Sigmoid colon (tissue), 7 donors: ENCODE results near the gene PELI2. TPM values are rescaled to one million over a fixed set of nuclear protein-coding genes. Genes with fewer than 3 reads are reported as not detected.

Experiments used
- DNase-seq: peaks from one replicate; pipeline ENCODE4 v3.0.0-alpha.2; 2019
- H3K27ac ChIP-seq, 4 donors: fragments of 200-600 bp; sonication (generic); one replicate each; pipeline ENCODE4 v1.5.1; 2016 to 2019; ENCODE audit warnings: mild to moderate bottlenecking in 1 of 4
- H3K27me3 ChIP-seq, 3 donors: fragments of 200-600 bp; sonication (generic); one replicate each; pipeline ENCODE4 v1.5.1; 2019; ENCODE audit warnings: mild to moderate bottlenecking in 1 of 3
- H3K36me3 ChIP-seq, 4 donors: fragments of 200-600 bp; sonication (generic); one replicate each; pipeline ENCODE4 v1.5.1; 2016 to 2019
- H3K4me1 ChIP-seq, 4 donors: fragments of 200-600 bp; sonication (generic); one replicate each; pipeline ENCODE4 v1.5.1; 2017 to 2019
- H3K4me3 ChIP-seq, 4 donors: fragments of 200-600 bp; sonication (generic); one replicate each; pipeline ENCODE4 v1.5.1; 2017 to 2019; ENCODE audit warnings: mild to moderate bottlenecking in 2 of 4, moderate library complexity in 1 of 4
- H3K9me3 ChIP-seq, 4 donors: fragments of 200-600 bp in 3 of 4; sonication (generic) in 3 of 4; one replicate each; pipeline versions ENCODE4 v1.5.1 to v1.6.1; 2013 to 2019
- EP300 ChIP-seq, 4 donors: sonication (generic); formaldehyde crosslinking; IDR thresholded peaks; one replicate each; pipeline ENCODE4 v1.6.1; 2017; ENCODE audit warnings: antibody characterized with exemption in 4 of 4
- POLR2A ChIP-seq, 2 donors: fragments of 450-650 bp; IDR thresholded peaks; one replicate each; pipeline ENCODE4 v1.6.1; 2016; ENCODE audit warnings: antibody characterized with exemption in 2 of 2, mild to moderate bottlenecking in 2 of 2, moderate library complexity in 2 of 2
- POLR2AphosphoS5 ChIP-seq, 4 donors: sonication (generic); formaldehyde crosslinking; IDR thresholded peaks; one replicate each; pipeline ENCODE4 v1.6.1; 2017; ENCODE audit warnings: antibody characterized with exemption in 4 of 4
- WGBS, 2 donors: extraction: QIAGEN DNeasy Blood & Tissue Kit; methylation state at CpG; one replicate each; pipeline ENCODE4 v1.1.7; 2013; 5-methylcytosine and 5-hydroxymethylcytosine counted together
- intact Hi-C: fragments of 100-400 bp; cut with DNase I; formaldehyde crosslinking; loops from one replicate; pipeline ENCODE4 v1.15.1; 2023
- polyA plus RNA-seq, 3 donors: library from polyadenylated mRNA; stranded (reverse); fragments of 200-250 nt; gene quantifications; one replicate each; pipeline ENCODE4 v1.2.3, GENCODE V29; 2013
- total RNA-seq, 4 donors: library from RNA; depleted of rRNA; stranded (reverse); fragments of >200 nt; gene quantifications; one replicate each; pipeline ENCODE4 v1.1.0, GENCODE V29; 2016
- TF ChIP-seq, protein P1 (sequence below), 4 experiments: fragments of 450-650 bp in 3 of 4; fragments of 200-600 bp in 1 of 4; IDR thresholded peaks; one replicate each; pipeline ENCODE4 v1.5.1; 2016 to 2019; ENCODE audit warnings: antibody characterized with exemption in 4 of 4, mild to moderate bottlenecking in 3 of 4, moderate library complexity in 2 of 4
- donor health status: healthy with polysubstance abuse.
- donor health status: Bipolar disorder and iron deficiency.
- donor health status: healthy.

Gene PELI2
- total and polyA plus RNA-seq, 7 donors, result 4.5 to 34.3 (median 26.3) TPM

DNA sequence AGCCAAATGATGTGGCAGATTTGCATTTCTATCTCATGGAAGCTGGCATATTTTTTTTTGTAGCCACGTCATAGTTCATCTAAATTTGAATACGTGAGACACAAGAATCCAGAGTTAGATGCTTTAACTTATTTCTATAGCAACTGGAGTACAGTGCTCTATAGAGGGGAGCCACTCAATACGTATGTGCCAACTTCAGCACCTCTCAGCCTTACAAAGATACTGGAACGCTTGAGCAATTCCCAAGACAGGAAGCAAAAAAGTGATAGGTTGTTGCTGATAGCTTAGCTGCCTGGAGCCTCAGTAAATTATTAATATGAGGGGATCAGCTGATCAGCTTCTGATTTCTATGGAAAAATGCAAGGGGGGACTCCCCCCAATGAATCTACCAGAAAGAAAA is 24.1 kb upstream of the PELI2 start:
- 78 to 84% methylated on average over 4 of the region's 4 CpGs for WGBS, 2 donors
- intact Hi-C loops, result no loop called here
- DNase-seq, result no peak
- no peaks in the 10 kb centered on the region for H3K27me3 ChIP-seq
- TF ChIP-seq, protein P1, sequence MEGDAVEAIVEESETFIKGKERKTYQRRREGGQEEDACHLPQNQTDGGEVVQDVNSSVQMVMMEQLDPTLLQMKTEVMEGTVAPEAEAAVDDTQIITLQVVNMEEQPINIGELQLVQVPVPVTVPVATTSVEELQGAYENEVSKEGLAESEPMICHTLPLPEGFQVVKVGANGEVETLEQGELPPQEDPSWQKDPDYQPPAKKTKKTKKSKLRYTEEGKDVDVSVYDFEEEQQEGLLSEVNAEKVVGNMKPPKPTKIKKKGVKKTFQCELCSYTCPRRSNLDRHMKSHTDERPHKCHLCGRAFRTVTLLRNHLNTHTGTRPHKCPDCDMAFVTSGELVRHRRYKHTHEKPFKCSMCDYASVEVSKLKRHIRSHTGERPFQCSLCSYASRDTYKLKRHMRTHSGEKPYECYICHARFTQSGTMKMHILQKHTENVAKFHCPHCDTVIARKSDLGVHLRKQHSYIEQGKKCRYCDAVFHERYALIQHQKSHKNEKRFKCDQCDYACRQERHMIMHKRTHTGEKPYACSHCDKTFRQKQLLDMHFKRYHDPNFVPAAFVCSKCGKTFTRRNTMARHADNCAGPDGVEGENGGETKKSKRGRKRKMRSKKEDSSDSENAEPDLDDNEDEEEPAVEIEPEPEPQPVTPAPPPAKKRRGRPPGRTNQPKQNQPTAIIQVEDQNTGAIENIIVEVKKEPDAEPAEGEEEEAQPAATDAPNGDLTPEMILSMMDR (IDR thresholded peaks at IDR 0.05), result no peak
- TF ChIP-seq POLR2AphosphoS5 (IDR thresholded peaks at IDR 0.05) (no peak), POLR2A (IDR thresholded peaks at IDR 0.05) (no peak), EP300 (IDR thresholded peaks at IDR 0.05) (no peak)
- no peak overlapping the region for H3K4me3 ChIP-seq
- no peaks in the 10 kb centered on the region for H3K36me3 ChIP-seq
- no peak overlapping the region for H3K27ac ChIP-seq
- H3K4me1 ChIP-seq, result peaks cover 0 to 1% (median 0%) of the 10 kb centered on the region in 4 donors
- no peaks in the 10 kb centered on the region for H3K9me3 ChIP-seq

DNA sequence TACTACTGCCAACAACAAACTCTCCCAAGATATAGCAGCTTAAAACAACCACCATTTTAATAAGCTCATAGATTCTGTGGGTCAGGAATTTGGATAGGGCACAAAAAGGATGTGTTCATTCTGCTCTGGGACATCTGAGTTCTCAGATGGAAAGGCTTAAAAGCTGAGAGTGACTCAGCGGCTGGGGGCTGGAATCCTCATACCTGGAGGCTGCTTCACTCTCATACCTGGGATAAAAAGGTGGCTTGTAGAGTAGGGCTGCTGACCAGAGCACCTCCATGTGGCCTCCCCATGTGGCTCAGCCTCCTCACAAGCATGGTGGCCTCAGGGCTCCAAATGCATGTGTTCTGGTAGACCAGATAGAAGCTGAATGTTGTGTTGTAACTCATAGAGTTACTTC is 20.2 kb upstream of the PELI2 start:
- Histone ChIP-seq H3K27ac (no peak overlapping the region), H3K4me3 (no peak overlapping the region), H3K4me1 (no peaks in the 10 kb centered on the region), H3K36me3 (no peaks in the 10 kb centered on the region), H3K27me3 (peaks cover 0 to 3% (median 0%) of the 10 kb centered on the region in 3 donors), H3K9me3 (no peaks in the 10 kb centered on the region)
- intact Hi-C loops, result no loop called here
- DNase-seq, result no peak
- no peak for TF ChIP-seq POLR2AphosphoS5 (IDR thresholded peaks at IDR 0.05)
- TF ChIP-seq EP300 (IDR thresholded peaks at IDR 0.05), result no peak
- no peak for TF ChIP-seq POLR2A (IDR thresholded peaks at IDR 0.05)
- TF ChIP-seq, protein P1 (IDR thresholded peaks at IDR 0.05), result no peak
- WGBS, 2 donors, result 95 to 96% methylated on average over 1 of the region's 1 CpG

DNA sequence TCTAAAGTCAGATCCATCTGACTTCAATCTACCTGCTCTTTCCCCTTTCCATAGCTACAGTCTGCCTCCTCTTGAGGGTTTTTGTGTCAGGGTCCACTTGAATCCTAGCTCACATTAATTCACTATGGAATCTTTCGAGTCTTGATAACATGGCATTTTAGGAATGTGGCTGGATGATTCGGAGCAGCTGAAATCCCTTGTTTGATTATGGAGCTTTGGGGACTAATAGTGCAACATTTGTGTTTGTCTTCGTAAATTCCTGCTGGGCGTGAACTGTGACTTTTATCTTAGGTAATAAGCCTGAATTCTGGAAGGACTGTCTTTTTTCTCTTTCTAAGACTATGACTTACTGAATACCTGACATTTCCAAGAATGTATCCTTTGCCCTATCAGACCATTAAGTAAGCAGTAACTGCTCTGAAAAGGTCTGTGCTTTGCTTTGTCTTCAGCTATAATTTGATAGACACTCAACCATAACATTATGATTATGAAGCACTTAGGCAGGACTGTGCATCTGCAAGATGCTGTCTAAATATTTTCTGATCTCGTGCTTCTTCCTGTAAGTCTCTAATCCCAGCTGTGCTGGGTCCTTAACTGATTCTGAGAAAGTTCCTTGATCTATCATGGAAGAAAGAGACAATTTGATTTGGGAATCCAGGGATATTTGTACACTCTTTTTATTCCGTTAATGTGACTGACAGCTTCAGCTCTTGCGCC is 19.0 kb upstream of the PELI2 start:
- H3K27ac ChIP-seq, result no peak overlapping the region

DNA sequence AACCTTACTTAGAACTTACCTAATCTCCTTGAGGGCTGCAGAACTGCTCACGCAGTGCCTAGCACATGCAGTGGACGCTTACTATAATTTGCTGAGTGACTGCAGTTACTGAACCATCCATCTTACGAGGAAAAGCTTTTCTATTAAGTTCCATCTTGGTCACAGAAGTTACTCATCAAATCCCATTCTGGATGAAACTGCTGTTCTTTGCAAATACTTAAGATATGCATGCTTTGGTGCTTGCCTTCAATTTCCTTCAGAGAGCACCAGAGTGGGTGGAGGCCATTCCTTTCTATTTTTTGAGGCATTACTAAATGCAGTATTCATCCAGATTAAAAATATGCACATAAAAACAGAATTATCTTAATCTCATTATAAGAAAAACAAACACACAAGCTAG is 17.7 kb upstream of the PELI2 start:
- DNase-seq, result no peak
- Histone ChIP-seq H3K36me3 (no peaks in the 10 kb centered on the region), H3K27ac (no peak overlapping the region), H3K4me1 (no peaks in the 10 kb centered on the region), H3K4me3 (no peak overlapping the region), H3K9me3 (no peaks in the 10 kb centered on the region), H3K27me3 (peaks cover 0 to 3% (median 0%) of the 10 kb centered on the region in 3 donors)
- WGBS, 2 donors, result 68 to 73% methylated on average over 3 of the region's 3 CpGs
- intact Hi-C loops, result no loop called here
- TF ChIP-seq POLR2AphosphoS5 (IDR thresholded peaks at IDR 0.05), result no peak
- TF ChIP-seq POLR2A (IDR thresholded peaks at IDR 0.05), result no peak
- no peak for TF ChIP-seq EP300 (IDR thresholded peaks at IDR 0.05)
- TF ChIP-seq, protein P1 (IDR thresholded peaks at IDR 0.05), result no peak

More for the DNA sequence above, 19.0 kb upstream of the PELI2 start:
- Histone ChIP-seq H3K27me3 (peaks cover 0 to 3% (median 0%) of the 10 kb centered on the region in 3 donors), H3K36me3 (no peaks in the 10 kb centered on the region), H3K4me1 (no peaks in the 10 kb centered on the region), H3K9me3 (no peaks in the 10 kb centered on the region), H3K4me3 (no peak overlapping the region)
- TF ChIP-seq EP300 (IDR thresholded peaks at IDR 0.05), result no peak
- no peak for TF ChIP-seq POLR2AphosphoS5 (IDR thresholded peaks at IDR 0.05)
- no peak for TF ChIP-seq POLR2A (IDR thresholded peaks at IDR 0.05)
- TF ChIP-seq, protein P1 (IDR thresholded peaks at IDR 0.05), result no peak
- no peak for DNase-seq
- WGBS, 2 donors, result 75 to 76% methylated on average over 7 of the region's 7 CpGs
- intact Hi-C loops, result no loop called here
